Spleen (tissue), 7 donors: ENCODE results near the gene VSIG8.

Experiments used
- POLR2A ChIP-seq, 3 donors: fragments of 450-650 bp; IDR thresholded peaks; one replicate each; pipeline ENCODE4 v1.5.1; 2017; ENCODE audit warnings: antibody characterized with exemption in 3 of 3, mild to moderate bottlenecking in 1 of 3
- TF ChIP-seq, protein P1 (sequence below), 11 experiments: fragments of 200-600 bp in 7 of 11; fragments of 450-650 bp in 4 of 11; sonication (generic) in 4 of 11; IDR thresholded peaks in 8 of 11; conservative IDR thresholded peaks in 3 of 11; 1 replicate in 7 of 11; 2 replicates in 4 of 11; pipeline versions ENCODE4 v1.4.0 to v1.8.0; 2016 to 2021; ENCODE audit warnings: antibody characterized with exemption in 11 of 11, inconsistent platforms in 4 of 11, mild to moderate bottlenecking in 1 of 11
- donor health status: DM: no; HTN: no; CAD: no; lungs with moderate emphysema.
- donor health status: DM: no; HTN: no; CAD: no.
- donor health status: DM: no; HTN: no; CAD: no.

DNA sequence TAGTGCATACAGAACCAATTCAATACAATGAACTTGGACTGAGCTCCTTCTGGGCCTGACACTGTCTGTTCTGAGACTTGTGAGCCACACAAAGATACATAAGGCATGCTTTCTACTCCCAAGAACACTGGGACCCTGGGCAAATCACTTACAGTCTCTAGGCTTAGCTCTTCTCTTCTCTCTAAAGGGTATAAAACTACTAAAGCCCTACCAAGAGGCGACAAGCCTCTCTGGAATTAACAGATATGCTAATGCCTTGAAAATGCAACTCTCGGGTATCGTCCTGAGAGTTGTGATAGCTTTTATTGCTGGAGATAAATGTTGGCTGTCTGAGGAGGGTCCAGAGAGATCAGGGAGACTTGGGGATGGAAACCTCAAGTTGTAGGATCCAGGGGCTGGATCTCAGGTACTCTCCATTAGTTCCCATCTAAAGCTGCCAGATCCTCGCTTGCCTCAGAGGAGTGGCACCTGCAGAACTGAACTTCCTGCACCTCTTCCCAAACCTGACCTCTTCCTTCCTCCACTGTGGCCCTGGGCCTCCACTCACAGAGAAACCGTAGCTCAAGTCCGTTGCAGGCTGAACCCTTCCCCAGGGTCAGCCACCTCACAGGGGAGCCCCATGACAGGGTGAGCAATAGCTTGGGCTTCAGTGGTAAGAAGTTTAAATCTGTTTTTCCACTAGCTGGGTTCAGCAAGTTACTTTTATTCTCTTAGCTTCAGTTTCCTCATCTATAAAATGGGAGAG, 49.0 kb upstream of the VSIG8 start:
- TF ChIP-seq, protein P1, sequence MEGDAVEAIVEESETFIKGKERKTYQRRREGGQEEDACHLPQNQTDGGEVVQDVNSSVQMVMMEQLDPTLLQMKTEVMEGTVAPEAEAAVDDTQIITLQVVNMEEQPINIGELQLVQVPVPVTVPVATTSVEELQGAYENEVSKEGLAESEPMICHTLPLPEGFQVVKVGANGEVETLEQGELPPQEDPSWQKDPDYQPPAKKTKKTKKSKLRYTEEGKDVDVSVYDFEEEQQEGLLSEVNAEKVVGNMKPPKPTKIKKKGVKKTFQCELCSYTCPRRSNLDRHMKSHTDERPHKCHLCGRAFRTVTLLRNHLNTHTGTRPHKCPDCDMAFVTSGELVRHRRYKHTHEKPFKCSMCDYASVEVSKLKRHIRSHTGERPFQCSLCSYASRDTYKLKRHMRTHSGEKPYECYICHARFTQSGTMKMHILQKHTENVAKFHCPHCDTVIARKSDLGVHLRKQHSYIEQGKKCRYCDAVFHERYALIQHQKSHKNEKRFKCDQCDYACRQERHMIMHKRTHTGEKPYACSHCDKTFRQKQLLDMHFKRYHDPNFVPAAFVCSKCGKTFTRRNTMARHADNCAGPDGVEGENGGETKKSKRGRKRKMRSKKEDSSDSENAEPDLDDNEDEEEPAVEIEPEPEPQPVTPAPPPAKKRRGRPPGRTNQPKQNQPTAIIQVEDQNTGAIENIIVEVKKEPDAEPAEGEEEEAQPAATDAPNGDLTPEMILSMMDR (IDR thresholded peaks at IDR 0.05 in 8 of 11, conservative IDR thresholded peaks at IDR 0.05 in 3 of 11) = no peak
- TF ChIP-seq POLR2A (IDR thresholded peaks at IDR 0.05) = no peak
